GM21515 (cell line): Measurements from ENCODE around the gene NCSTN.
"Not testable (repeated sequence)": the region's sequence is repeated elsewhere in the genome, so short reads cannot be mapped to it uniquely, and the experiment has no call there.

Experiments
- ATAC-seq: cut with Tn5 transposase; IDR thresholded peaks from one replicate; pipeline ENCODE4 v1.9.1; 2021; ENCODE audit not compliant: unreplicated experiment

Gene NCSTN

DNA sequence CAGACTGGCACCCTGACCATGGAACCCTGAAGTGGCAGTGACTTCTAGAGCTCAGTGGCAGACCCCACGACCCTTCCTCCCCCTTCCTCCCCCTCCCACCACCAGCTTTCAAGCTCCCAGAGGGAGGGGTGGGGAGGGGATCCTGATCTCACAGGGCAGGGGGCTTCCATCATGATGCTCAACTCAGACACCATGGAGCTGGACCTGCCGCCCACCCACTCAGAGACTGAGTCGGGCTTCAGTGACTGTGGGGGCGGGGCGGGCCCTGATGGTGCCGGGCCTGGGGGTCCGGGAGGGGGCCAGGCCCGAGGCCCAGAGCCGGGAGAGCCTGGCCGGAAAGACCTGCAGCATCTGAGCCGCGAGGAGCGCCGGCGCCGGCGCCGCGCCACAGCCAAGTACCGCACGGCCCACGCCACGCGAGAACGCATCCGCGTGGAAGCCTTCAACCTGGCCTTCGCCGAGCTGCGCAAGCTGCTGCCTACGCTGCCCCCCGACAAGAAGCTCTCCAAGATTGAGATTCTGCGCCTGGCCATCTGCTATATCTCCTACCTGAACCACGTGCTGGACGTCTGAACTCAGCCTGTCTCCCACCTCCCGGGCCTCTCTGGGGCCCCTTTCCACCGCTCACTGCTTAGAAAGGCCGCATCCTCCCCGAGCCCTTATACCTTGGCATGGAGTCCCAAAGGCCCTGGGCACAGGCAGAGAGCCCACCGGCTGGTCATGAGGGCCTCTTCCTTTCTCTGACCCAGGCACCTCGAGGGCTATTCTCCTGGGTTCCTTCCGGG lies 27.6 kb downstream of the NCSTN start:
- no peak for ATAC-seq

DNA sequence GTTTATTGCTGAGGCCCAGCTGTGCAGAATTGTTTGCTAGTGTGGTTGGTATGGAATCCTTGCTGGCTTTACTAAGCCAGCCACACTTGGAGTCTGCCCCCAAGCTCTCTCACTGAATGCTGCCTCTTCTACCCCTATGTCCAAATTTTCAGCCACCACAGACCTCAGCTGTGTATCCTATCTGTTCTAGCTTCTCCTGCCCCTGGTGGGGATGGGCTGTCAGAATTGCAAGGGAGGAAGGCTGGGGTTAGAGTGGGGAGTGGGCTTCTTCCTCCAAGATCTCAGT lies 28.1 kb downstream of the NCSTN start:
- ATAC-seq: no peak

DNA sequence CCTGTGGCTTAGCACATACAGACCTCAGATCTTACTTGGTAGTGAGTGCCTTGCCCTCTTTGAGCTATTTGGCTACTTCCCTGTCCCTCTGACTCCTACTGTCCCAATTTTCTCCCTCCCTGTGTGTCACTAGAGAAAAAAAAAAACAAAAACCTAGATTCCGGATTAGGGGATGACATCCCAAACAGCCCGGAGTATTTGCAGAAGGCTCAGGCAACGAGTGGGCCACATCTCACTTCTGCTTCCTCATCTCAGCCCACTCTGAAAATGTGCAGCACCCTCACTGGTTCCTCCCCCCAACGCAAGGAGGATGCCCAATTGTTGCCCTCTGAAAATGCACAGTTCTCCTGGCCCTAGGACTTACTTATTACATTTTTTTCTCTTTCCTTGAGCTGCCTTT lies 28.6 kb downstream of the NCSTN start:
- ATAC-seq: no peak

DNA sequence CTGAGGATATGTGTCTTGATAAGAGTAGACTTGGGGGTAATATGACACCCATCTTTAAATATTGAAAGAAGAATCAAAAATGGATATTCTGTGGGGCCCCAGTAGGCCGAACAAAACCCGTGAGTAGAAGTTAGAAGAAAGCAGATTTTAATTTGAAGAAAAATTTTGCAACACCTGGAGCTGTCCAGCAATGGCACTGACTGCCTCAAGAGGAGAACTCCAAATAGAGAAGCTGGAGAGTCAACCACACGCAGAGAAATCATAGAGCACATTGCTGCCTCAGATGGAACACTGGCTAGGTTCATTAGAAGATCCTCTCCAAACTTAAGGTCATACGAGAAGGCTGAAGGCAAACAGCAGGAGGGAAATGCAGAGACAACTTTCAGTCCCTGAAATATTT lies 30.5 kb downstream of the NCSTN start:
- ATAC-seq: no peak

DNA sequence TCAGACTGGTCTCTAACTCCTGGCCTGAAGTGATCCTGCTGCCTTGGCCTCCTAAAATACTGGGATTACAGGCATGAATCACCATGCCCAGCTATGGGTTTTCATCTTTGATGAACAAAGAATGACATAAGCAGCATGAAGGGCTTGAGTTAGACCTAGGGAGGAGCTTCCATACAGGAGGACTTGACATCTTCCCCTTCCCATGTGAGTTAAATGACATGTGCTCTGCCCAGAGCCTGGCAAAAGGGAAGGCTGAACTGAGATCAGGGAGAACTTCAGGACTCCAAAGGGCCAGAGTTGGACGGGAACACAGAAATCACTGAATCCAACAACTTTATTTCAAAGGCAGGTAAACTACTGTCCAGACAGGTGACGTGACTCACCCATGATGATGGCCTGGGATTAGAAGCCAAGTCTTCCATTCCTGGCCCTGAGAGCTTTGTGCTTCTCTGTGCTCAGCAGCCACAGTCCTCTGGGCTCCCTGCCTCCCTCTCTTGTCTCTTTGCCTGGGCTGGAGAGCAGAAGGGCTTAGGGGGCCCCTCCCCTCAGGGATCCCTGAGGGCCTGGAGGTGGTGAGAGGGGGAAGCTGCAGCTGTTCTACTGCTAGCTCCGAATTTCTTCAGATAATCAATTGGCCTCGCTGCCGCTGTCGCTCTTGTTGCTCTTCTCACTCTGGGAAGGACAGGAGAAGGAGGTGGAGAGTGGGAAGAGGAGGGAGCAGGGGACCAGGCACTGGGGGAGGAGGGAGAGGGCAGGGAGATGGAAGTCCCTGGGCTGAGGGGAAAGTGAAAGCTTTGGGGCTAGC lies 31.3 kb downstream of the NCSTN start:
- ATAC-seq: no peak

DNA sequence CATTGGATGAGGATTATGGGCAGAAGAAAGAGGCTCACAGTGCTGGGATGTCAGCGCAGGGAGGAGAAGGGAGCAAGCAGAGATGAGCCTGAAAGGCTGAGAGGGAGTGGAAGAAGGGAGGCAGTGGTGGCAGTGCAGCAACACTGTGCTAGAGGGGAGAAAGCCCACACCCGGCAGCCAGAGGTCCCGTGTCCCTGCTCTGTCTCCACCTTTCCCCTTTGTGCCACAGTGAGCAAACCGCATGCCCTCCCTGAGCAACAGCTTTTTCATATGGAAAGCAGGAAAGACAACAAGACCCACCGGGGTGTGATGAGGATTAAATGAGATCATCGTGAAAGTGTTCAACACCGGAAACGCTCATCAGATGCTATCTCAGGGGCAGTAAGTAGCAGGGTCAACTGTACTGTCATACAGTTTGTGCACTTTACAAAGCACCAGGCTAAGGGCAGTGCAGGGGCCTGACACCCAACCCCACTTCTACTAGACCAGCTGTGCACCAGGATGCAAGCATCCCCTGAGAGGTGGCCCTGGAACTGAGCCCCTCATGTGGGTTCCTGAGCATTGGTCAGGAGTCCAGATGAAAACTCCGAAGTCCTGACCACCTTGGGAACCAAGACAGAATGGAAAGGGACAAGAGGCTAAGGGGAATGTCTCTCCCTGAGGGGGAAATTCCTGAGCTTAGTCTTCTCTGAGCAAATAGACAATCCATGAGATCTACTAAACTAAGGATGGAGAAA lies 32.8 kb downstream of the NCSTN start:
- ATAC-seq: no peak

DNA sequence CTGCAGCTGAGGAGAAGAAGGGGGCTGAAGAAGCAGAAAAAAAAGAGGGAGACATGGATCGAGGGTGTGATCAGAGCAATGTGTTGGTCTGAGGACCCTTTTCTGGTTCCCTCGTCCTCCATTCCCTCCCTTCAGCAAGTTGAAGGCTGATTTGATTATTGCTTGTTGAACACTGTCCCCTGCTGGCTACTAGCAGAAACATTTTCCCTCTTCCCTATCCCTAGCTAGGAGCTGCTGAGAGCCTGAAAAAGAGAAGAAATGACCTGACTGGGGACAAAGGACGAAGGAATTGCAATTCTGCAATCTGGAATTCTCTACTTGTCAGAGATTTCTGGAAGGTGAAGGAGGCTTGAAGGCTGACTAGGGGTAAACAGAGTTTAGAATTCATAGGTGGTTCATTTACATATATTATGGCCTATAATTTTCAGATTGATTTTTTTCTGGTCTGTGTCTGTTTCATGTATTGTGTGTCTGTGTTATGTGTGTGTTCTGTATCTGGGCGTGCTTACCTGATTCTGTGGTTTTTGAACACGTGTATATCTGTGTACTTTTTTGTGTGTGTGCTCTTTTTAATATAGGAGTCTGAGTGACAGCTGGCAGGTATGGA lies 33.4 kb downstream of the NCSTN start:
- ATAC-seq: no peak

DNA sequence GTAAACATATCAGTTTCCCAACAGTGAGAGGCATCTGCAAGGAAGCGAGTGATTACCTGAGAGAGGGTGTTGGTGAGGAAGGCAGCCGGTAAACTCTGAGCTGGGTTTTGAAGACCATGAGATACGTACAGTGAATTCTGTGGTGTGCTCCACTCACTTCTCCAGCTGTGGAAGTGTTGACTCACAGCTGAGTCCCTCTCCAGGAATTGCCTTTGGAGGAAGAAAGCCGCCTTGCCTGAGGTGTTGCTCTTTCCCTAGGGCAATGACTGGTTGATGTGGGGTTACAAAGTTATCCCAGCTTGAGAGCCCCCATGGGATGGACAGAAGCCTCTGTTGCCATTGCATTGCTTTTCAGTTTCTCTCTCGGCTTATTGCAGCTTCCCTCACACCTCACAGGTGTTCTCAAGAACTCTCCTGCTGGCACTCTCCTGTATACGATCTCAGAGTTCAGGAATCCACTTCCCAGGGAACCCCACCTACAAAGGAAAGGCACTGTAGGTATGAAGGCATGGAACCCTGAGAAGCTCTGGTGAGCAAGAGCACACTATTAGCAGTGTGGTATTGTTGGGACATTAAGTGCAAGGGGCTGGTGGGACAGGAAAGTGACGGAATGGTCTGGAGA lies 34.5 kb downstream of the NCSTN start:
- ATAC-seq: no peak

DNA sequence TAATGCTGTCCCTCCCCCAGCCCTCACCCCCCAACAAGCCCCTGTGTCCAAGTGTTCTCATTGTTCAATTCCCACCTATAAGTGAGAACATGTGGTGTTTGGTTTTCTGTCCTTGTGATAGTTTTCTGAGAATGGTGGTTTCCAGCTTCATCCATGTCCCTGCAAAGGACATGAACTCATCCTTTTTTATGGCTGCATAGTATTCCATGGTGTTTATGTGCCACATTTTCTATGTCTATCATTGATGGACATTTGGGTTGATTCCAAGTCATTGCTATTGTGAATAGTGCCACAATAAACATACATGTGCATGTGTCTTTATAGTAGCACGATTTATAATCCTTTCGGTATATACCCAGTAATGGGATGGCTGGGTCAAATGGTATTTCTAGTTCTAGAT lies 41.6 kb downstream of the NCSTN start:
- ATAC-seq: not testable (repeated sequence)

DNA sequence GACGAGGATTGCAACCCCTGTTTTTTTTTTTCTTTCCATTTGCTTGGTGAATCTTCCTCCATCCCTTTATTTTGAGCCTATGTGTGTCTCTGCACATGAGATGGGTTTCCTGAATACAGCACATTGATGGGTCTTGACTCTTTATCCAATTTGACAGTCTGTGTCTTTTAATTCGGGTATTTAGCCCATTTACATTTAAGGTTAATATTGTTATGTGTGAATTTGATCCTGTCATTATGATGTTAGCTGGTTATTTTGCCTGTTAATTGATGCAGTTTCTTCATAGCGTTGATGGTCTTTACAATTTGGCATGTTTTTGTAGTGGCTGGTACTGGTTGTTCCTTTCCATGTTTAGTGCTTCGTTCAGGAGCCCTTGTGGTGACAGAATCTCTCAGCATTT lies 45.2 kb downstream of the NCSTN start:
- ATAC-seq: not testable (repeated sequence)

DNA sequence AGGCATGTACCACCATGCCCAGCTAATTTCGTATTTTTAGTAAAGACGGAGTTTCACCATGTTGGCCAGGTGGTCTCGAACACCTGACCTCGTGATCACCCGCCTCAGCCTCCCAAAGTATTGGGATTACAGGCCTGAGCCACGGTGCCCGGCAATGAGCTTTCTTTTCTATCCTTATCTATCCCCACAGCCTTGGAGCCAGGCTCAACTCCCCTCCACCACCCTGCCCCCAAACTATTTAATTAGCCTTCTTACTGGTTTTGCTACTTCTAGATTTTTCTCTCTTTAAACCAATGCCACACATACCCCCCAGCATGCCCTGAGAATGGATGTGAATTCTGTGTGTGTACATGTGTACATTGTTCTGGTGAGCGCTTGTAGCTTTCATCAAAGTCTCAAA lies 51.5 kb downstream of the NCSTN start:
- no peak for ATAC-seq

DNA sequence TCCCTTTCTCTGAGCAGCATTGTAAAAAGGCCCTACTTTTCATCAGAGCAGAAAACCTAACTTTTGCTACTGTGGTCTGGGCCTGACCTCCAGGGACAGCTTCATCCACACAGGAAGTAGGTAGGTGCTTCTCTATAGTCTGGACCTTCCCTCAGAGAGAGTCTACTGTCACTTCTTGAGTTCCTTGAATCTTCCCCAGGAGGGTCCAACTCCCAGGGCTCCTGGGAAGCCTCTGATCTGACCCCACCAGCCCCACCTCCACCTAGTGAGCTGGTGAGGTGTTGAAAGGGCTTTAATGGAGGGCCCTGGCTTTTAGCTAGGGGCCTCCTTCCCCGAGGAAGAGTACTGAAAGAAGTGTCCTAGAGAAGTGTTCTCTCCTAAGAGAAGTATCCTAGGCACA lies 54.5 kb downstream of the NCSTN start:
- no peak for ATAC-seq

DNA sequence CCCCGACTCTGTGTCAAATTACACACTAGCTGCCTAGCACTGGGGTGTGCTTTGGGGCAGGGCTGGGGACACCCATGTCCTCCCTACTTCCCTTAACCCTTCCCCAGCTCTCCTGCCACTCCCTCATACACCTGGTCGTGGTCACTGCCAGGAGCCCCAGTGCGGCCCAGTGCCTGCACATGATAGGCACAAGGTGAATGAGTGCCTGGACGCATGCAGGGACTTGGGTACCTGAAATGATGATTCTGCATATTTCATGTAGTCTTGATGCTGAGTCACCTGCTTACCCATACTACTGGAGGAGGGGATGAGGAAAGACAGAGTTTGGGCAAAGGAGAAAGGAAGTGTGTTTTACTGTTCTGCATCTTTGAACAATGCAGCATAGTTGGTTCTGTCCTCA lies 55.6 kb downstream of the NCSTN start:
- ATAC-seq: no peak

DNA sequence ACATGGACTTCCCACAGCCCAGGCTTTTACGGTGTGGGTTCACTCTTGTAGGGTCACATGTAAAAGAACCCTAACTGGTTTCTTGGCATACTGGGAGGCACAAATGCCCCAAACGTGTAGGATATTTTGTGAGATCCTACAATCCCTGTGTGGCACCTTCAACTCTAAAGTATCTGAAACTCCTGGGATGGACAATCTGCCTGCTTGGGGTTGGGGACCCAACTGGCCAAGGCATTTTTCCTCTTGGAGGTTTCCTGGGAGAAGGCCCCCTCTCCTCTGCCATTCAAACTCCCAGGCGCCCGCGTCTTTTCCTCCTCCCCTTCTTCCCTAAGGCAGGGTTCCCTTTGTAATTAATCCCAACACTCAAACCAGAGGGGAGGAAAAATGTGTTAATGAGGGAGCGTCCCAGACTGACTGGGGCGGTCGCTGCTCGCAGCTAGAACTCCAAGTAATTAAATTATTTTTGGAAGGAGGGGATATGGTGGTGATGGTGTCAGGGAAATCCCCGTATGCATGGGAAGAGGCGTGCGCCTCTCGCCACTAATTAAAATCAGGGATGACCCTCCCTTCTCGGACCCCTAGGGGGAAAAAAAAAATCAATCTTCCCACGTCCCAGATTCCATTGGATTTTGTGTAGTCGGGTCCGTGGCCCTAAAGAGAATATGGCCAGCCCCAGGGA lies 56.5 kb downstream of the NCSTN start:
- ATAC-seq: no peak

DNA sequence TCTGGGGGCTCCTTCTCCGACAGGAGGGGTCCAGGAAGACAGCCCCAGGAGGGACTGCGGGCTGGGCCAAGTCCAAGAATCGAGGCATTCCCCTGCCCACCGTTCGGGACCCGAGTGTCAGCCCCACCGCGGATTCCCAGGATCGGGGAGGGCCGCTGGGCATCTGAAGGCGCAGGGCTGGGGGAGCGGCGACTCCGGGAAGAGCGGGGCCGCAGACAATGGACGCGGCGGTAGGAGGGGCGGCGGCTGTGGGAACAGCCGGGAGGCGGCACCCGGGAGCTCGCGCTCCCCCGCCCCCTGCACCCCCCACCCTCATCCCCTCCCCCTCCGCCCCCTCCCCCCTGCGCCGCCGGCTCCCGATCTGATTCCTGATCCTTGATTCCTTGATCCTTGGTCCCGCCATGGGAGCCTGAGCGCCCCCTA lies 57.1 kb downstream of the NCSTN start, which contains the start of gene VANGL2:
TSS of gene VANGL2 (plus strand) at position 342 of the 423 bp plus-strand sequence. CDS start 15,274 bp downstream, outside the sequence.
- ATAC-seq: no peak

DNA sequence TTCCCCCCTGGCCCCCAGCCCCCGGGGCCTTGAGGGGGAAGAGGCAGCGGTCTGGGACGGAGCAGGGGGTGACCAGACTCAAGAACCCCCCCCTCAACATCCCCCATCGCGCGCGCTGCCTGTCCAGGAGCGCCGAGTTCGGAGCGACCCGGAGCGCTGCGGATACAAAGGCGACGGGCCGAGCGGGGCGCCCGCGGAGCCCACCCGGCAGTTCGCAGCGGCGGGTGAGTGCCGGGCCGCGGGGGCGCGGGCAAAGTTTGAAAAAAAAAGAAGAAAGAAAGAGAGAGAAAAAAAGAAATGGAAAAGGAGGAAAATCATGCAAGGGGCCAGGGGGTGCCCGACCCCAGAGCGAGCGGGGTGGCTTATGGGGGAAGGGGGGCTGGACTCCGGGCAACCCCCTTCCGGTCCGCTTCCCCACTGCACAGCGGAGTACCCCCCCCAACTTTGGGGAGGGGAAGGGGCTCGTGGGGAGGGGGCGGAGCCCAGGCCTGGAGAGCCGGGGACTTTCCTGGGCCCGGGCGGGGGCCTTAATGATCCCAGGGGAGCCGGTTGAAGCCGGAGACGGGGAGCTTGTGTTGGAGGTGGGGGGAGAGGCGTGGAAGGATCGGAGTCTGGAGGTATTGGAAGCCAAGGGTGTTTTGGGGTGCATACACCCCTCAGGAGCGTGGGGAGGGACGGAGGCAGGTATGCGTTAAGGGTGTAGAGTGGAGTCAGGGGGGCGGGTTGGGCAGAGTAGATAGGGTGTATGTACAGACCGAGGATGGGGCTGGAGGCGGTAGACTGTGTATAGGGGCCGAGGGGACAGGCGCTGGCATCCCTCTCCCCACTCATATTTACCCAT lies 57.7 kb downstream of the NCSTN start:
- no peak for ATAC-seq

DNA sequence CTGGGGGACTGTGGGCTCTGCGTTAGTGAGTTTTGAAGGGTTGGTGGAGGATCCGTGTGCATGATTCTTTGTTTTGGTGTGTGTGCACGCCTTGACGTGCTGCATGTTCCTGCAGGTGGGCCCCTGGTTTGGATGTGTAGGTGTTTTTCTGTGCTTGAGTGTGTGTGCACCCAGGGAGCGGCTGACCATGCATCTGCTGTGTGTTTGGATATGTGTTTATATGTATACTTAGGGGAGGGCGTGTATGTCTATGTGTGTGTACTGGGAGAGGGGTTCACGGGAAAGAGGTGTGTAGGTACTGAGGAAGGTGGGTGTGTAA lies 58.3 kb downstream of the NCSTN start:
- ATAC-seq: no peak

DNA sequence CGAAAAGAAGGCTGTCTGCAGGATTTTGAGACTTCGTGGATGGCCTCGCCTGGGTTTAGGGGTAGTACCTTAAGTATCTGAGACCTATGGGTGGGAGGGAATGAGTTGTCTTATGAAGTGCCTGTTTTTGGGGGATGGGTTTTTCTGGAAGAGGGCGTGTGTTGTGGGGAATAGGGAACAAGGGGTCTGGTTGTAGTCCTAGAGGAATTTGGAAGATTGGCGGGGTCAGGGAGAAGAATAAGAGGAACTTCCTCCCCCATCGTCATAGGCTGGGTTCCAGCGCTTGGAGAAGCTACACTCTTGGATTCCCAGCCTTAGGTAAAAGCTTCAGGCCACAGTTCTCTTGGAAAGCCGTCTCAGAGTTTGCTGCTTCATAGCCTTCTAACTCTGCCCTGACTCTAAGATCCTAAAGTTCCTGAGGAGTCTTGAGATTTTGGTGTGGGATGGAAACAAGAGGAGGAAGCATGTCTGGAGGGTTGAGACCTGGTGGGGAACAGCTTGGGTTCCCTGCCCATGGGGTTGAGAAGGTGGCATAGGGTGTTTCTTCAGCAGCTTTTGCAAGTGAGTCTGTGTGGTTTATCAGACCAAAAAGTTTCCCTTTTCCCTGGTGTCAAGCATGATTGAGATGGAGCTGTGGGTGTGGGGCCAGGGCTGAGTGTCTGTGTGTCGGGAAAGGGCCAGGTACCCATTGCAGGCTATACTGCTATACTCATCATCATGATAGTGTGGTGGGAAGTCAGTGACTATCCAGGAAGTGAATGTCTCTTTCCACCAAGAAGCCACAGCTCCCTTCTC lies 59.0 kb downstream of the NCSTN start:
- no peak for ATAC-seq

DNA sequence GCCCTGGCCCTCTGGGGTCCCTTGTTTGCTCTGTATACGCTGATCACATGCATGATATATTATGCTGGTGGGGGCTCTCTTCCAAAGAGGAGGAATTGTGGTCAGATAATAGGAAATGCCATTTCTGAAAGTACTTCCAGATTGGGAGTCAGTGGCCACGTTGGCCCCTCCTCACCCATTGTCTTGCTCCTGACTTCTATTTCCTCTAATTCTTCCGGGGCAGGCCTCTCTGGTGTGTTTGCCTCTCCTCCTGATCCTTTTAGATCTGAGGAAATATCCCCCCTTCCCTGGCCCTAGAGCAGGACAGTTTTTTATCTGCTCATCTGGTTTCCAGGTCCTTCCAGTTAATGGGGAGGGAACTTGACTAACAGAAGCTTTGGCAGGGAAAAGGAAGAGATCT lies 60.1 kb downstream of the NCSTN start:
- no peak for ATAC-seq
